Measurements from ENCODE around the gene ABCC8. TPM values are rescaled to one million over a fixed set of nuclear protein-coding genes. Genes with fewer than 3 reads are reported as not detected.
A peak's percentile ranks its signal among the peaks of the same experiment; 100 is the strongest.

The ABCC8 gene
- total RNA-seq, 1 experiment from 2014 or later, result 2.4 TPM

- H3K4ac ChIP-seq (ENCODE audit: low read depth, low read length), result no peak overlapping the region
- no peaks in the 10 kb centered on the region for H3K23me2 ChIP-seq (ENCODE audit: insufficient read length, low read depth, low read length, poor library complexity, severe bottlenecking)
- DNase-seq, result peak; percentile 38
- H3K14ac ChIP-seq (ENCODE audit: insufficient read depth, low read length), result no peak overlapping the region
- no peaks in the 10 kb centered on the region for H3K9me3 ChIP-seq (ENCODE audit: control insufficient read depth, low read depth, low read length)
- H3K4me2 ChIP-seq (ENCODE audit: insufficient read depth, insufficient read length, low read length), result no peak overlapping the region
- no peaks in the 10 kb centered on the region for H3K79me1 ChIP-seq (ENCODE audit: insufficient read depth, low read depth, low read length, poor library complexity, severe bottlenecking)
- H2BK20ac ChIP-seq (ENCODE audit: low read depth, low read length, poor library complexity, severe bottlenecking), result no peak overlapping the region
- peaks cover 27 to 29% of the 10 kb centered on the region in 2 experiments for H3K4me1 Mint-ChIP-seq
- no peaks in the 10 kb centered on the region for H3K79me2 ChIP-seq (ENCODE audit: insufficient read depth, low read length)
- WGBS (ENCODE audit: extremely low coverage, insufficient read length, low lambda C conversion rate), result no CpG with 5 or more reads among the region's 9 CpGs
- peaks cover 0 to 7% (median 4%) of the 10 kb centered on the region in 3 experiments; a peak in 3 of 7 replicates for H3K36me3 Mint-ChIP-seq (ENCODE audit: insufficient read depth in 1 of 3, low read depth in 3 of 3)
- no peak overlapping the region for H4K8ac ChIP-seq (replicated peaks; ENCODE audit: insufficient read length, low read depth, low read length)
- H2BK5ac ChIP-seq (ENCODE audit: insufficient read length, low read length), result no peak overlapping the region
- H3K4me3 Mint-ChIP-seq, result peak overlapping the region in 1 of 2 experiments; percentile 14; a peak in 2 of 5 replicates
- H3K23ac ChIP-seq (ENCODE audit: insufficient read length, low read depth, low read length), result no peak overlapping the region
- no peak overlapping the region for H3K9ac ChIP-seq (ENCODE audit: extremely low read depth, insufficient read length, low read length)
- no peak overlapping the region for H3K27ac Mint-ChIP-seq
- no peak overlapping the region for H3K56ac ChIP-seq (ENCODE audit: insufficient read length, low read depth, low read length)
- H4K91ac ChIP-seq (ENCODE audit: insufficient read length, low read depth, low read length), result no peak overlapping the region
- no peak overlapping the region for H3K18ac ChIP-seq (ENCODE audit: insufficient read length, low read depth, low read length)
- no peak overlapping the region for H4K5ac ChIP-seq (ENCODE audit: insufficient read length, low read depth, low read length)
- H3K27ac ChIP-seq (ENCODE audit: insufficient read length, low read depth, low read length), result no peak overlapping the region
- H4K20me1 ChIP-seq (ENCODE audit: control insufficient read depth, insufficient read depth, insufficient read length), result no peaks in the 10 kb centered on the region
- H2BK15ac ChIP-seq (ENCODE audit: low read depth, low read length), result no peak overlapping the region
- no peak overlapping the region for H2AFZ ChIP-seq (ENCODE audit: low read length)
- H2BK12ac ChIP-seq (ENCODE audit: insufficient read length, low read depth, low read length), result no peak overlapping the region
- TF ChIP-seq CTCF (conservative IDR thresholded peaks at IDR 0.05), result no peak; the same call in 2 of the 3 replicates
- peaks cover 16% of the 10 kb centered on the region; the same call in 1 of the 2 replicates for H3K27me3 ChIP-seq (ENCODE audit: insufficient read depth, low read length)
- H2BK120ac ChIP-seq (ENCODE audit: low read depth, low read length, poor library complexity, severe bottlenecking), result no peak overlapping the region
- no peaks in the 10 kb centered on the region; the same call in 1 of the 2 replicates for H3K4me1 ChIP-seq (ENCODE audit: insufficient read depth, low read length)
- H3K27me3 Mint-ChIP-seq (ENCODE audit: low read depth), result peaks cover 69% of the 10 kb centered on the region
- H2AK5ac ChIP-seq (ENCODE audit: insufficient read length, low read length), result no peak overlapping the region
- no peak overlapping the region for H3T11ph ChIP-seq (ENCODE audit: low read length)
- peaks cover 4 to 5% of the 10 kb centered on the region in 2 experiments; a peak in 4 of 5 replicates for H3K9me3 Mint-ChIP-seq
These were observed 37.3 kb downstream of the ABCC8 start for GRCh38 chr11:17439316-17439782.

All from H9 (cell line).